NCI-H460 (cell line): ENCODE data around the gene RBL2. TPM values are rescaled to one million over a fixed set of nuclear protein-coding genes. Genes with fewer than 3 reads are reported as not detected.
"Not testable (repeated sequence)": the region's sequence is repeated elsewhere in the genome, so short reads cannot be mapped to it uniquely, and the experiment has no call there.

Experiments used
- DNase-seq: peaks from one replicate; pipeline ENCODE4 v3.0.0-alpha.2; 2016; ENCODE audit warnings: low read depth; ENCODE audit errors: extremely low read depth
- small RNA-seq, 2 experiments: library from RNA; depleted of rRNA; stranded (forward); fragments of <200 nt; gene quantifications; one replicate each; pipeline ENCODE3, GENCODE V24; 2014
- total RNA-seq: library from RNA; depleted of rRNA; stranded (reverse); fragments of >200 nt; shearing (Covaris generic); gene quantifications from 2 replicates; pipeline ENCODE4 v1.2.3, GENCODE V29; 2014; rRNA removed

The RBL2 gene
- total RNA-seq, 1 experiment from 2014 or later: 40.2 TPM

DNA sequence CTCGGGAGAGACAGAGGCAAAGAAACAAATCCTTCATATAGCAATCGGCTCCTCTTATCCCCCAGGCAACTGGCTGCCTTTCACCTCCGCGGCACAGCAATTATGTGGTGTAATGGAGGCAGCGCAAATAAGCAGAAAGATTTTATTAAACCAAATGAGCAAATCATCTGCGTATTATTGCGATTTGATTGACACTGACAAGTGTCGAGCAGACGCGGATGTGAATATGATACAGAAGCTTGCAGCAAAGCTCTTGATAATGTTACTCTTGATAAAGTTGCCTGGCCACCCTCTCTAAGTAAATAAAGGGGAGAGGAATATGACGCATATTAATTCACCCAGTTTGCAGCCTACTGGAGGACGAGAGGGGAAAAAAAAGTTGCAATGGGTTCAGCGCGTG, 95.2 kb downstream of the RBL2 start:
- DNase-seq: no peak

DNA sequence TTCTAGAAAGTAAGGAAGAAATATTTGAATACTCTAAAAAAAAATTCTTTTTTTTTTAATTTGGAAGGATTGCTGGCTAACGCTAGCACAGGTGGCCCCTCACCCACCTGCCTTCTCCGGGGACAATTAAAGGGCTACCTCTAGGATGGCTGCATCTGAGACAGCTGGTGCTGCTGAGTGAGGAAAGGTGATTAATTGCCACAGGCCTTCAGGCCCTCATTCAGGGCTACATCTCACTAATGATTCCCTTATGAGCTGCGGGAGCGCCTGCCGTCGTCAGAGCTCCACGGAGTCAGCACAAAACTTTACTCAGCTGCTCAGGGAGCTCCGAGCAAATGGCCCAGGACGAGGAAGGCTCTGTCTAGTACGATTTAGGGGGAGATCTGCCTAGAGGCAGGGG, 95.8 kb downstream of the RBL2 start:
- DNase-seq: no peak

DNA sequence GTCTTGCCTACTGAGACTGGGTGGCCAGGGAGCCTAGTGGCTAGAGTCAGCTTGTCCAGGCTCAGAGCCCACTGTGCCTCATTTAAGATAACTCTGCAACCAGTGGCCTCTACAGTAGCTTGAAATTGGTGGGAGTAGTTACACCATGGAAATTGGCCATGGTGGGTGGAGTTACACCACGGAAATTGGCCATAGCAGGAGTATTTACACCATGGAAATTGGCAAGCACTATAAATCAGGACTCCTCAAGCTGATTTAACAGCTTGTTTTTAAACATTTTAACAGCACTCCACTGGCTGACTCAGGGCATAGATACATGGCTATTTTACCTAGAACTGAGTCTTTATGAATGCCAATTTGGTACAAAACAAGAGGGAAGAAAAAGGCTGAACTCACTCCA, 96.5 kb downstream of the RBL2 start:
- no peak for DNase-seq

DNA sequence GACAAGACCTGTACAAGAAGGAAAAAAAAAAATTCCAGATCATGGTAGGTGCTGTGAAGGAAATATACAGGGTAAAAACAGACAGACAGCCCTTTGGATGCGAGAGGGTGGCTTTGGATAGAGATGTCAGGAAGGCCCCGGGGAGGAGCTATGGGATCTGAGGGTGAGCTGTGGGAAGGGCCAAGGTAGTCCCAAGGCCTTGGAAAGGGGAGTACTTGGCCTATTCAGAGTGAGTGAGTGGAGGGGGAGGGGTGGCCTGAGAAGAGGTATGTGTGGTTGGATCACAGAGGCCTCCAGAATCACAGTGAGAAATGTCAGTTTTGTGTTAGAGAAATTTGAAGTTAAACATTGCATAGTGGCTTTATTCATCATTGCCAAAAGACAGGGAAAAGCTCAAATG, 99.9 kb downstream of the RBL2 start:
- DNase-seq: no peak

DNA sequence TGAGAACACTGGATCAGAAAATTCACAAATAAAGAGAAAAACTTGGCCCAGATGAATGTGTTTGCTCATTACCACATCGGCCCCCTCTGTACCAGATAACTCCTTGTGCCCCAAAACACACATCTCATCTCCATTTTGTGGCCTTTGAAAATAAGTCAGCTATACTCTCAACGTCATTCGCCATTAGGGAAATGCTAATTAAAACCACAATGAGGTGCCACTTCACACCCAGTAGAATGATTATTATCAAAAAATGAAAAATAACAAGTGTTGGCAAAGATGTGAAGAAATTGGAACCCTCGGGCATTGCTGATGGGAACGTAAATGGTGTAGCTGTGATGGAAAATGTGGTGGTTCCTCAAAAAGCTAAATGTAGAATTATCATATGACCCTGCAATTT, 103.4 kb downstream of the RBL2 start:
- no peak for DNase-seq

DNA sequence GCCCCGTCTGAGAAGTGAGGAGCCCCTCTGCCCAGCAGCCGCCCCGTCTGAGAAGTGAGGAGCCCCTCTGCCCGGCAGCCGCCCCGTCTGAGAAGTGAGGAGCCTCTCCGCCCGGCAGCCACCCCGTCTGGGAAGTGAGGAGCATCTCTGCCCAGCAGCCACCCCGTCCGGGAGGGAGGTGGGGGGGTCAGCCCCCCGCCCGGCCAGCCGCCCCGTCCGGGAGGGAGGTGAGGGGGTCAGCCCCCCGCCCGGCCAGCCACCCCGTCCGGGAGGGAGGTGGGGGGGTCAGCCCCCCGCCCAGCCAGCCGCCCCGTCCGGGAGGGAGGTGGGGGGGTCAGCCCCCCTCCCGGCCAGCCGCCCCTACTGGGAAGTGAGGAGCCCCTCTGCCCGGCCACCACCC, 105.1 kb downstream of the RBL2 start:
- DNase-seq: not testable (repeated sequence)

DNA sequence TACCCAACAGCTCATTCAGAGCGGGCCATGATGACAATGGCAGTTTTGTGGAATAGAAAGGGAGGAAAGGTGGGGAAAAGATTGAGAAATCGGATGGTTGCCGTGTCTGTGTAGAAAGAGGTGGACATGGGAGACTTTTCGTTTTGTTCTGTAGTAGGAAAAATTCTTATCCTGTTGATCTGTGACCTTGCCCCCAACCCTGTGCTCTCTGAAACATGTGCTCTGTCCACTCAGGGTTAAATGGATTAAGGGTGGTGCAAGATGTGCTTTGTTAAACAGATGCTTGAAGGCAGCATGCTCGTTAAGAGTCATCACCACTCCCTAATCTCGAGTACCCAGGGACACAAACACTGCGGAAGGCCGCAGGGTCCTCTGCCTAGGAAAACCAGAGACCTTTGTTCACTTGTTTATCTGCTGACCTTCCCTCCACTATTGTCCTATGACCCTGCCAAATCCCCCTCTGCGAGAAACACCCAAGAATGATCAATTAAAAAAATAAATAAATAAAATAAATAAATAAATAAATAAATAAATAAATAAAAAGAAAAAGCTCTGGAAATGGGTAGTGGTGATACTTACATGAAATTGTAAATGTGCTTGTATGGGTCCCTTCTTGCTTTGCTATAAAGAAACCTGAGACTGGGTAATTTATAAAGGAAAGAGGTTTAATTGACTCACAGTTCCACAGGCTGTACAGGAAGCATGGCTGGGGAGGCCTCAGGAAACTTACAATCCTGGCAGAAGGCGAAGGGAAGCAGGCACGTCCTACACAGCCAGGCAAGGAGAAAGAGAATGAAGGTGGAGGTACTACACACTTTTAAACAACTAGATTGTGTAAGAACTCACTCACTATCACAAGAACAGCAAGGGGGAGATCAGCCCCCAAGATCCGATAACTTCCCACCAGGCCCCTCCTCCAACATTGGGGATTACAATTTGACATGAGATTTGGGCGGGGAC, 105.8 kb downstream of the RBL2 start:
- DNase-seq: not testable (repeated sequence)

Small RNA genes within 50 kb of the gene (small RNA-seq; reads per million reads assigned to genes)
- gene RNU6-1153P: 0 to 0.12 reads per million in 2 experiments

Other genes with a start within 250 kb of the RBL2 start
- 28.1 and 30.4 TPM in 2 replicates for gene AKTIP, start 68.7 kb downstream of the RBL2 start, total RNA-seq